HepG2 (cell line): ENCODE results near the gene AUNIP. TPM values are rescaled to one million over a fixed set of nuclear protein-coding genes. Genes with fewer than 3 reads are reported as not detected.

Experiments
- ATAC-seq: fragments of 200-7000 bp; cut with Tn5 transposase; 3 replicates; pipeline ENCODE4 v1.9.1; 2020; ENCODE audit warnings: mild to moderate bottlenecking, moderate library complexity
- BruUV-seq: library from RNA; stranded (reverse); fragments of 400-500 nt; replicated peaks from 2 replicates; lab custom pipeline; 2021; lab: Mats Ljungman, UMichigan
- CTCF ChIA-PET: fragments of 300-600 bp; formaldehyde crosslinking; extraction: SDS; loops from one replicate; lab custom pipeline; 2021; ENCODE audit warnings: low total read pairs, inconsistent platforms, low intra/inter-chr PET ratio; lab: Yijun Ruan, JAX
- POLR2A ChIA-PET: fragments of 350-600 bp; sonication (Branson Sonifier 250); formaldehyde crosslinking; loops from one replicate; lab custom pipeline; 2020; ENCODE audit warnings: antibody characterized with exemption, inconsistent platforms; lab: Yijun Ruan, JAX
- DNase-seq: peaks from one replicate; pipeline ENCODE4 v3.0.0-alpha.2; 2015; ENCODE audit warnings: low spot score
- FAIRE-seq: peaks from 3 replicates; lab custom pipeline; 2011; peaks lifted over from hg19 to GRCh38; lab: Jason Lieb, UNC
- H2AFZ ChIP-seq: one replicate; pipeline ENCODE4 v1.6.1; 2011; ENCODE audit warnings: low read length, inconsistent platforms
- H3K27ac ChIP-seq: fragments of 300-600 bp; 3 replicates; pipeline ENCODE4 v1.8.0; 2011; ENCODE audit warnings: mixed run types, mild to moderate bottlenecking, mixed read lengths, low read length, inconsistent platforms; ENCODE audit not compliant: insufficient read depth; ENCODE audit errors: extremely low read length
- H3K27me3 ChIP-seq, 2 experiments: fragments of 200-600 bp in 1 of 2; 2 replicates in 1 of 2; 3 replicates in 1 of 2; pipeline versions ENCODE4 v1.6.0 to v1.8.0; 2011; ENCODE audit warnings: low read length in 2 of 2, mild to moderate bottlenecking in 2 of 2, moderate library complexity in 2 of 2, inconsistent platforms in 1 of 2; ENCODE audit not compliant: insufficient read depth in 2 of 2, control insufficient read depth in 1 of 2
- H3K36me3 ChIP-seq, 2 experiments: fragments of 200-600 bp in 1 of 2; replicated peaks in 1 of 2; 2 replicates in 1 of 2; 3 replicates in 1 of 2; pipeline versions ENCODE4 v1.5.1 to v1.8.0; 2011; ENCODE audit warnings: low read length in 2 of 2, inconsistent platforms in 1 of 2; ENCODE audit not compliant: insufficient read depth in 2 of 2, control insufficient read depth in 1 of 2
- H3K4me1 ChIP-seq: 2 replicates; pipeline ENCODE4 v1.5.1; 2012; ENCODE audit warnings: low read length, inconsistent platforms; ENCODE audit not compliant: insufficient read depth
- H3K4me2 ChIP-seq: 2 replicates; pipeline ENCODE4 v1.6.0; 2011; ENCODE audit warnings: low read depth, low read length, inconsistent platforms
- H3K4me3 ChIP-seq, 3 experiments: fragments of 200-600 bp in 1 of 3; sonication (generic), shearing (Covaris generic) in 1 of 3; replicated peaks in 1 of 3; 2 replicates each; pipeline ENCODE4 v1.5.1; 2011 to 2016; ENCODE audit warnings: low read length in 3 of 3, inconsistent platforms in 2 of 3, low read depth in 2 of 3, mild to moderate bottlenecking in 2 of 3, control low read depth in 1 of 3, mixed read lengths in 1 of 3; ENCODE audit not compliant: insufficient read depth in 1 of 3
- H3K79me2 ChIP-seq: one replicate; pipeline ENCODE4 v1.6.1; 2011; ENCODE audit warnings: low read length, inconsistent platforms; ENCODE audit not compliant: insufficient read depth
- H3K9ac ChIP-seq: 2 replicates; pipeline ENCODE4 v1.6.0; 2011; ENCODE audit warnings: mild to moderate bottlenecking, low read depth, low read length, inconsistent platforms; ENCODE audit not compliant: insufficient read depth
- H3K9me3 ChIP-seq: 2 replicates; pipeline ENCODE4 v1.5.1; 2012; ENCODE audit warnings: mild to moderate bottlenecking, low read length
- H4K20me1 ChIP-seq: 2 replicates; pipeline ENCODE4 v1.6.0; 2011; ENCODE audit warnings: inconsistent platforms, mild to moderate bottlenecking, low read length, moderate library complexity; ENCODE audit not compliant: insufficient read depth
- ETV6 ChIP-seq: sonication (generic); formaldehyde crosslinking; conservative IDR thresholded peaks from 2 replicates; pipeline ENCODE4 v1.4.0; 2020; ENCODE audit warnings: missing genetic modification reagents
- FOXA3 ChIP-seq: IDR thresholded peaks from 2 replicates; pipeline ENCODE4 v1.6.1; 2016; ENCODE audit warnings: missing genetic modification reagents, missing compliant biosample characterization
- FOXP4 ChIP-seq: sonication (generic); formaldehyde crosslinking; IDR thresholded peaks from 2 replicates; pipeline ENCODE4 v1.4.0; 2020; ENCODE audit warnings: missing genetic modification reagents
- PBX2 ChIP-seq: IDR thresholded peaks from 2 replicates; pipeline ENCODE4 v1.6.1; 2016; ENCODE audit warnings: control low read depth
- PHF21A ChIP-seq: sonication (generic); formaldehyde crosslinking; IDR thresholded peaks from 2 replicates; pipeline ENCODE4 v1.5.0; 2020; ENCODE audit warnings: mild to moderate bottlenecking, missing genetic modification reagents
- RAD51 ChIP-seq: fragments of 450-650 bp; IDR thresholded peaks from 2 replicates; pipeline ENCODE4 v1.6.1; 2016; ENCODE audit warnings: borderline replicate concordance
- SCMH1 ChIP-seq: sonication (generic); formaldehyde crosslinking; IDR thresholded peaks from 2 replicates; pipeline ENCODE4 v1.9.0; 2021; ENCODE audit warnings: missing genetic modification reagents, mild to moderate bottlenecking, borderline replicate concordance
- SMARCE1 ChIP-seq: fragments of 450-650 bp; IDR thresholded peaks from 2 replicates; pipeline ENCODE4 v1.6.1; 2017; ENCODE audit warnings: borderline replicate concordance
- TEAD3 ChIP-seq: optimal IDR thresholded peaks from 2 replicates; pipeline ENCODE3; 2016; ENCODE audit warnings: borderline replicate concordance
- TFAP4 ChIP-seq: sonication (generic); IDR thresholded peaks from 2 replicates; pipeline ENCODE4 v1.6.1; 2016; ENCODE audit warnings: low read depth, borderline replicate concordance
- ZMYM3 ChIP-seq: sonication (generic); formaldehyde crosslinking; IDR thresholded peaks from 2 replicates; pipeline ENCODE4 v1.5.1; 2020; ENCODE audit warnings: mild to moderate bottlenecking, missing genetic modification reagents
- ZNF883 ChIP-seq: sonication (generic); formaldehyde crosslinking; IDR thresholded peaks from 2 replicates; pipeline ENCODE4 v1.5.1; 2020; ENCODE audit warnings: mild to moderate bottlenecking, missing genetic modification reagents; ENCODE audit errors: not compliant biosample characterization
- WGBS: methylation state at CpG from one replicate; pipeline ENCODE4 v1.1.6; 2017; ENCODE audit warnings: low lambda C conversion rate; 5-methylcytosine and 5-hydroxymethylcytosine counted together
- in situ Hi-C: cut with HindIII; loops from 2 replicates; pipeline ENCODE4 v1.10.0; 2017; ENCODE audit warnings: low pct_unique_long_range_greater_than_20kb; ENCODE audit not compliant: extremely low pct_ligation_motif_present
- intact Hi-C: fragments of 100-400 bp; cut with micrococcal nuclease; formaldehyde crosslinking; loops from one replicate; pipeline ENCODE4 v1.10.0; 2022; ENCODE audit not compliant: unreplicated experiment
- polyA plus RNA-seq, 8 experiments: library from polyadenylated mRNA; depleted of rRNA in 3 of 8; stranded (reverse) in 7 of 8; unstranded in 1 of 8; fragments of >200 nt; fragmentation: Illumina TruSeq in 4 of 8; extraction: Trizol in 4 of 8; gene quantifications; 2 replicates each; pipeline versions ENCODE4 v1.2.1 to v1.2.3, GENCODE V29; 2011 to 2016; ENCODE audit warnings: low read depth in 4 of 8, missing spikeins in 1 of 8, mixed read lengths in 1 of 8; ENCODE audit not compliant: insufficient read depth in 1 of 8
- total RNA-seq, 5 experiments: library from RNA; depleted of rRNA; stranded (reverse); fragments of >200 nt; fragmentation: Illumina TruSeq; extraction: Trizol; gene quantifications; 2 replicates each; pipeline ENCODE4 v1.2.3, GENCODE V29; 2016; ENCODE audit warnings: low read depth in 1 of 5

The AUNIP gene
- total and polyA plus RNA-seq, 2 of the 13 experiments (the other 11 are each of a cell fraction or from before 2014, with no cell fraction given) = 3.8 to 12.3 TPM

GRCh38 chr1:25891606-25892005 is 32.3 kb upstream of the AUNIP start:
- no peak for DNase-seq
- Histone ChIP-seq H3K9me3 (no peaks in the 10 kb centered on the region), H3K4me2 (no peak overlapping the region), H3K27ac (no peak overlapping the region), H3K36me3 (no peaks in the 10 kb centered on the region; a peak in 1 of 5 replicates), H3K4me1 (peaks cover 39% of the 10 kb centered on the region), H2AFZ (no peak overlapping the region), H3K4me3 (no peak overlapping the region), H3K27me3 (no peaks in the 10 kb centered on the region), H3K79me2 (no peaks in the 10 kb centered on the region), H3K9ac (no peak overlapping the region), H4K20me1 (no peaks in the 10 kb centered on the region)
- FAIRE-seq = no peak
- POLR2A ChIA-PET = interaction anchor here (1.1 to 1.6 kb wide), 3 partner anchors 12 to 106 kb away, joined by 4 to 5 read pairs (median 5); partner anchors contain the start of genes PAFAH2 and PAQR7
- ATAC-seq = no peak
- CTCF ChIA-PET = no interaction called here
- intact Hi-C loops = loop anchor here (2.0 to 5.0 kb wide), 2 partner anchors 17 to 69 kb away; partner anchors contain the start of gene PAQR7
- 82% methylated on average over 4 of the region's 5 CpGs for WGBS
- TF ChIP-seq ETV6 (CRISPR knock-in tag) = no peak
- no peak for TF ChIP-seq PBX2
- no peak for TF ChIP-seq SMARCE1
- in situ Hi-C loops = loop anchor here (10.0 kb wide), 1 partner anchor 273 kb away; the partner anchor contains the start of genes C1orf232 and ZNF593
- BruUV-seq = no TSS peak

- Histone ChIP-seq H2AFZ (no peak overlapping the region), H4K20me1 (no peaks in the 10 kb centered on the region), H3K27ac (no peak overlapping the region), H3K4me1 (peaks cover 50% of the 10 kb centered on the region), H3K36me3 (no peaks in the 10 kb centered on the region; a peak in 1 of 5 replicates), H3K4me3 (no peak overlapping the region), H3K27me3 (no peaks in the 10 kb centered on the region), H3K9ac (no peak overlapping the region), H3K79me2 (no peaks in the 10 kb centered on the region), H3K4me2 (peak overlapping the region; percentile 53), H3K9me3 (no peaks in the 10 kb centered on the region)
- FAIRE-seq (peak; percentile 26), ATAC-seq (peak; percentile 47), DNase-seq (peak; percentile 50)
- in situ Hi-C loops = loop anchor here (10.0 kb wide), 1 partner anchor 274 kb away; the partner anchor contains the start of genes C1orf232 and ZNF593
- POLR2A ChIA-PET = interaction anchor here (0.9 to 1.1 kb wide), 2 partner anchors 15 to 107 kb away, joined by 3 to 6 read pairs; partner anchors contain the start of gene PAQR7
- 41% methylated on average over 9 of the region's 10 CpGs for WGBS
- CTCF ChIA-PET = interaction anchor here (1.0 kb wide), 1 partner anchor 53 kb away, joined by 4 read pairs; no protein-coding TSS in a partner anchor
- no TSS peak for BruUV-seq
- intact Hi-C loops = loop anchor here (2.0 to 5.0 kb wide), 2 partner anchors 16 to 68 kb away; partner anchors contain the start of gene PAQR7
- TF ChIP-seq ZNF883 (CRISPR knock-in tag) (no peak), SCMH1 (CRISPR knock-in tag) (no peak), FOXA3 (CRISPR knock-in tag) (0 out of 2 replicates have a peak, but pooled peaks have one; percentile 9), TFAP4 (peak; percentile 12; the same call in 1 of the 2 replicates), PHF21A (CRISPR knock-in tag) (peak; percentile 19; the same call in 1 of the 2 replicates), RAD51 (no peak), FOXP4 (0 out of 2 replicates have a peak, but pooled peaks have one; percentile 27), TEAD3 (peak; percentile 78), ZMYM3 (CRISPR knock-in tag) (0 out of 2 replicates have a peak, but pooled peaks have one; percentile 16)
These were observed 31.2 kb upstream of the AUNIP start for GRCh38 chr1:25890239-25891034.
